ENCODE results near the gene LPP. TPM values are rescaled to one million over a fixed set of nuclear protein-coding genes. Genes with fewer than 3 reads are reported as not detected.

LPP gene
- total and polyA plus RNA-seq, 2 of the 13 experiments (the other 11 are each of a cell fraction or from before 2014, with no cell fraction given), result 19.2 to 29.9 TPM

DNA sequence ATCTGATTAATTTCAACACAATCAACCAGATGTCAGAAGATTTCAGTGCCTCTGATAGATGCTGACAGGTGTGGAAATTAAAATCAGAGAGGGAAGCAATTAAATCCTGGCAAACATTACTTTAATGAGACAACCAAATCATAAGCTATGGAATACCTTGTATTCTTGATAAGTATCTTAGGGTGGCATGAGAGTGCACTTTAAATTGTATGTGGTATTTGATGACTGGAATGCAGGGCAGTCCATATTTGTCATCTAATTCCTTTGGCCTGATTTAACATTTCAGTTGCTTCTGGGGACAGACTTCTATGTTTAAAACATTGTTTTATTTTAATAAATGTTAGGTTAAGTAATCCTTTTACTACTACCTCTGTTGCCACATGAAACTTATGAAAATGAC lies 184.1 kb downstream of the LPP start:
- TF ChIP-seq, protein P1, sequence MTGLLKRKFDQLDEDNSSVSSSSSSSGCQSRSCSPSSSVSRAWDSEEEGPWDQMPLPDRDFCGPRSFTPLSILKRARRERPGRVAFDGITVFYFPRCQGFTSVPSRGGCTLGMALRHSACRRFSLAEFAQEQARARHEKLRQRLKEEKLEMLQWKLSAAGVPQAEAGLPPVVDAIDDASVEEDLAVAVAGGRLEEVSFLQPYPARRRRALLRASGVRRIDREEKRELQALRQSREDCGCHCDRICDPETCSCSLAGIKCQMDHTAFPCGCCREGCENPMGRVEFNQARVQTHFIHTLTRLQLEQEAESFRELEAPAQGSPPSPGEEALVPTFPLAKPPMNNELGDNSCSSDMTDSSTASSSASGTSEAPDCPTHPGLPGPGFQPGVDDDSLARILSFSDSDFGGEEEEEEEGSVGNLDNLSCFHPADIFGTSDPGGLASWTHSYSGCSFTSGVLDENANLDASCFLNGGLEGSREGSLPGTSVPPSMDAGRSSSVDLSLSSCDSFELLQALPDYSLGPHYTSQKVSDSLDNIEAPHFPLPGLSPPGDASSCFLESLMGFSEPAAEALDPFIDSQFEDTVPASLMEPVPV (CRISPR knock-in tag; IDR thresholded peaks at IDR 0.05), result no peak
- TF ChIP-seq ATF1 (CRISPR knock-in tag; IDR thresholded peaks at IDR 0.05) (no peak), ZNF180 (CRISPR knock-in tag; IDR thresholded peaks at IDR 0.05; ENCODE audit: borderline replicate concordance, low read depth) (no peak), ZNF543 (CRISPR knock-in tag; IDR thresholded peaks at IDR 0.05) (no peak), ZNF160 (CRISPR knock-in tag; IDR thresholded peaks at IDR 0.05) (no peak), KAT8 (CRISPR knock-in tag; IDR thresholded peaks at IDR 0.05) (no peak), REXO4 (CRISPR knock-in tag; IDR thresholded peaks at IDR 0.05; ENCODE audit: borderline replicate concordance) (no peak), GABPB1 (CRISPR knock-in tag; IDR thresholded peaks at IDR 0.05) (no peak), SKI (IDR thresholded peaks at IDR 0.05; ENCODE audit: partially characterized antibody) (no peak), HIVEP1 (CRISPR knock-in tag; IDR thresholded peaks at IDR 0.05) (no peak)
- Histone ChIP-seq H2AFZ (ENCODE audit: low read length) (no peak overlapping the region), H3K4me1 (ENCODE audit: insufficient read depth, low read length) (no peaks in the 10 kb centered on the region), H3K4me3 (replicated peaks in 1 of 3; ENCODE audit: insufficient read depth in 1 of 3, low read depth in 2 of 3, low read length in 3 of 3) (no peak overlapping the region), H3K4me2 (ENCODE audit: low read depth, low read length) (no peak overlapping the region), H3K27me3 (ENCODE audit: control insufficient read depth in 1 of 2, insufficient read depth in 2 of 2, low read length in 2 of 2) (no peaks in the 10 kb centered on the region), H4K20me1 (ENCODE audit: insufficient read depth, low read length) (no peaks in the 10 kb centered on the region), H3K9me3 (ENCODE audit: low read length) (no peaks in the 10 kb centered on the region), H3K79me2 (ENCODE audit: insufficient read depth, low read length) (peaks cover 24% of the 10 kb centered on the region), H3K9ac (ENCODE audit: insufficient read depth, low read depth, low read length) (no peak overlapping the region), H3K27ac (ENCODE audit: extremely low read length, insufficient read depth, low read length) (no peak overlapping the region), H3K36me3 (replicated peaks in 1 of 2; ENCODE audit: control insufficient read depth in 1 of 2, insufficient read depth in 2 of 2, low read length in 2 of 2) (no peaks in the 10 kb centered on the region; a peak in 1 of 5 replicates)
- in situ Hi-C loops (cut with HindIII; ENCODE audit: extremely low pct_ligation_motif_present, low pct_unique_long_range_greater_than_20kb), result no loop called here
- no peak for DNase-seq (ENCODE audit: low spot score)
- POLR2A ChIA-PET, result no interaction called here
- FAIRE-seq, result no peak
- intact Hi-C loops (cut with micrococcal nuclease; ENCODE audit: unreplicated experiment), result no loop called here
- CTCF ChIA-PET (ENCODE audit: low intra/inter-chr PET ratio, low total read pairs), result no interaction called here
- no peak for ATAC-seq
- no TSS peak for BruUV-seq (replicated peaks)
